SK-N-SH treated with all-trans-retinoic acid at 6 μM for 48 hours (cell line): Measurements from ENCODE around the gene ERVH48-1.

ENCODE experiments used
- ARNTL ChIP-seq: fragments of 450-650 bp; formaldehyde crosslinking; IDR thresholded peaks from 2 replicates; pipeline ENCODE4 v1.5.0; 2020; ENCODE audit warnings: low read depth, mild to moderate bottlenecking, moderate library complexity, borderline replicate concordance
- ESRRG ChIP-seq: fragments of 250-450 bp; sonication (Bioruptor Pico); IDR thresholded peaks from 2 replicates; pipeline ENCODE4 v1.6.1; 2021; ENCODE audit warnings: mild to moderate bottlenecking
- OSR1 ChIP-seq: fragments of 250-450 bp; sonication (Bioruptor Pico); IDR thresholded peaks from 2 replicates; pipeline ENCODE4 v1.8.0; 2022; ENCODE audit warnings: moderate library complexity, mild to moderate bottlenecking, inconsistent platforms
- RARB ChIP-seq: fragments of 250-450 bp; sonication (Bioruptor Pico); IDR thresholded peaks from 2 replicates; pipeline ENCODE4 v1.8.0; 2021; ENCODE audit warnings: mild to moderate bottlenecking, moderate library complexity
- TOX ChIP-seq: fragments of 250-450 bp; sonication (Bioruptor Pico); IDR thresholded peaks from 2 replicates; pipeline ENCODE4 v1.8.0; 2021; ENCODE audit warnings: mild to moderate bottlenecking, moderate library complexity, borderline replicate concordance
- ZFP3 ChIP-seq: fragments of 250-450 bp; sonication (Bioruptor Pico); IDR thresholded peaks from 2 replicates; pipeline ENCODE4 v1.5.0; 2020; ENCODE audit warnings: mild to moderate bottlenecking, moderate library complexity
- ZFP30 ChIP-seq: fragments of 450-650 bp; formaldehyde crosslinking; IDR thresholded peaks from 2 replicates; pipeline ENCODE4 v1.5.0; 2022; ENCODE audit warnings: mild to moderate bottlenecking, moderate library complexity
- ZNF70 ChIP-seq: fragments of 450-650 bp; formaldehyde crosslinking; IDR thresholded peaks from 2 replicates; pipeline ENCODE4 v1.5.0; 2020; ENCODE audit warnings: mild to moderate bottlenecking, moderate library complexity
- ZNF8 ChIP-seq: fragments of 450-650 bp; formaldehyde crosslinking; IDR thresholded peaks from 2 replicates; pipeline ENCODE4 v1.5.0; 2020; ENCODE audit warnings: mild to moderate bottlenecking, moderate library complexity
- TF ChIP-seq, protein P1 (sequence below): fragments of 250-450 bp; sonication (Bioruptor Pico); IDR thresholded peaks from 2 replicates; pipeline ENCODE4 v1.5.0; 2020; ENCODE audit warnings: mild to moderate bottlenecking, moderate library complexity
- TF ChIP-seq, protein P2 (sequence below): fragments of 250-450 bp; sonication (Bioruptor Pico); IDR thresholded peaks from 2 replicates; pipeline ENCODE4 v1.8.0; 2021; ENCODE audit warnings: low read depth, mild to moderate bottlenecking, moderate library complexity, borderline replicate concordance
- TF ChIP-seq, protein P3 (sequence below): fragments of 250-450 bp; sonication (Bioruptor Pico); IDR thresholded peaks from 2 replicates; pipeline ENCODE4 v1.8.0; 2020; ENCODE audit warnings: mild to moderate bottlenecking, moderate library complexity, borderline replicate concordance
- TF ChIP-seq, protein P4 (sequence below): fragments of 250-450 bp; sonication (Bioruptor Pico); IDR thresholded peaks from 2 replicates; pipeline ENCODE4 v1.5.1; 2020; ENCODE audit warnings: low read depth, mild to moderate bottlenecking, moderate library complexity

DNA sequence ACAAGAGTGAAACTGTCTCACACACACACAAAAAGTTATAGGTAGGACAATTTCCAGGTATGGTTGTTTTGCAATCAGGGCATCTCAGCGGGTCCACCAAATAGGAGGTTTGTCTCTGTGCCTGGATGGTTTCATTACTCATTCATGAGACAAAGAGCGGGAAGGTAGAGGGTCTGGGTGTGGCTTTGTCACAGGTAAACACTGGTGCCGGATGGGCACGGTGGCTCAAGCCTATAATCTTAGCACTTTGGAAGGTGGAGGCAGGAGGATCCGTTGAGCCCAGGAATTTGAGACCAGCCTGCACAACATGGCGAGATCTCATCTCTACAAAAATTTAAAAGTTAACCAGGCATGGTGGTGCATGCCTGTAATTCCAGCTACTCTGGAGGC, 16.3 kb upstream of the ERVH48-1 start:
- TF ChIP-seq, protein P1, sequence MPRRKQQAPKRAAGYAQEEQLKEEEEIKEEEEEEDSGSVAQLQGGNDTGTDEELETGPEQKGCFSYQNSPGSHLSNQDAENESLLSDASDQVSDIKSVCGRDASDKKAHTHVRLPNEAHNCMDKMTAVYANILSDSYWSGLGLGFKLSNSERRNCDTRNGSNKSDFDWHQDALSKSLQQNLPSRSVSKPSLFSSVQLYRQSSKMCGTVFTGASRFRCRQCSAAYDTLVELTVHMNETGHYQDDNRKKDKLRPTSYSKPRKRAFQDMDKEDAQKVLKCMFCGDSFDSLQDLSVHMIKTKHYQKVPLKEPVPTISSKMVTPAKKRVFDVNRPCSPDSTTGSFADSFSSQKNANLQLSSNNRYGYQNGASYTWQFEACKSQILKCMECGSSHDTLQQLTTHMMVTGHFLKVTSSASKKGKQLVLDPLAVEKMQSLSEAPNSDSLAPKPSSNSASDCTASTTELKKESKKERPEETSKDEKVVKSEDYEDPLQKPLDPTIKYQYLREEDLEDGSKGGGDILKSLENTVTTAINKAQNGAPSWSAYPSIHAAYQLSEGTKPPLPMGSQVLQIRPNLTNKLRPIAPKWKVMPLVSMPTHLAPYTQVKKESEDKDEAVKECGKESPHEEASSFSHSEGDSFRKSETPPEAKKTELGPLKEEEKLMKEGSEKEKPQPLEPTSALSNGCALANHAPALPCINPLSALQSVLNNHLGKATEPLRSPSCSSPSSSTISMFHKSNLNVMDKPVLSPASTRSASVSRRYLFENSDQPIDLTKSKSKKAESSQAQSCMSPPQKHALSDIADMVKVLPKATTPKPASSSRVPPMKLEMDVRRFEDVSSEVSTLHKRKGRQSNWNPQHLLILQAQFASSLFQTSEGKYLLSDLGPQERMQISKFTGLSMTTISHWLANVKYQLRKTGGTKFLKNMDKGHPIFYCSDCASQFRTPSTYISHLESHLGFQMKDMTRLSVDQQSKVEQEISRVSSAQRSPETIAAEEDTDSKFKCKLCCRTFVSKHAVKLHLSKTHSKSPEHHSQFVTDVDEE: no peak
- no peak for TF ChIP-seq ZNF70
- TF ChIP-seq, protein P2, sequence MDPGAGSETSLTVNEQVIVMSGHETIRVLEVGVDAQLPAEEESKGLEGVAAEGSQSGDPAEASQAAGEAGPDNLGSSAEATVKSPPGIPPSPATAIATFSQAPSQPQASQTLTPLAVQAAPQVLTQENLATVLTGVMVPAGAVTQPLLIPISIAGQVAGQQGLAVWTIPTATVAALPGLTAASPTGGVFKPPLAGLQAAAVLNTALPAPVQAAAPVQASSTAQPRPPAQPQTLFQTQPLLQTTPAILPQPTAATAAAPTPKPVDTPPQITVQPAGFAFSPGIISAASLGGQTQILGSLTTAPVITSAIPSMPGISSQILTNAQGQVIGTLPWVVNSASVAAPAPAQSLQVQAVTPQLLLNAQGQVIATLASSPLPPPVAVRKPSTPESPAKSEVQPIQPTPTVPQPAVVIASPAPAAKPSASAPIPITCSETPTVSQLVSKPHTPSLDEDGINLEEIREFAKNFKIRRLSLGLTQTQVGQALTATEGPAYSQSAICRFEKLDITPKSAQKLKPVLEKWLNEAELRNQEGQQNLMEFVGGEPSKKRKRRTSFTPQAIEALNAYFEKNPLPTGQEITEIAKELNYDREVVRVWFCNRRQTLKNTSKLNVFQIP (CRISPR knock-in tag): no peak
- TF ChIP-seq OSR1 (CRISPR knock-in tag): no peak
- no peak for TF ChIP-seq ZNF8 (CRISPR knock-in tag)
- no peak for TF ChIP-seq ARNTL
- TF ChIP-seq, protein P3, sequence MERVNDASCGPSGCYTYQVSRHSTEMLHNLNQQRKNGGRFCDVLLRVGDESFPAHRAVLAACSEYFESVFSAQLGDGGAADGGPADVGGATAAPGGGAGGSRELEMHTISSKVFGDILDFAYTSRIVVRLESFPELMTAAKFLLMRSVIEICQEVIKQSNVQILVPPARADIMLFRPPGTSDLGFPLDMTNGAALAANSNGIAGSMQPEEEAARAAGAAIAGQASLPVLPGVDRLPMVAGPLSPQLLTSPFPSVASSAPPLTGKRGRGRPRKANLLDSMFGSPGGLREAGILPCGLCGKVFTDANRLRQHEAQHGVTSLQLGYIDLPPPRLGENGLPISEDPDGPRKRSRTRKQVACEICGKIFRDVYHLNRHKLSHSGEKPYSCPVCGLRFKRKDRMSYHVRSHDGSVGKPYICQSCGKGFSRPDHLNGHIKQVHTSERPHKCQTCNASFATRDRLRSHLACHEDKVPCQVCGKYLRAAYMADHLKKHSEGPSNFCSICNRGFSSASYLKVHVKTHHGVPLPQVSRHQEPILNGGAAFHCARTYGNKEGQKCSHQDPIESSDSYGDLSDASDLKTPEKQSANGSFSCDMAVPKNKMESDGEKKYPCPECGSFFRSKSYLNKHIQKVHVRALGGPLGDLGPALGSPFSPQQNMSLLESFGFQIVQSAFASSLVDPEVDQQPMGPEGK (CRISPR knock-in tag): no peak
- no peak for TF ChIP-seq ESRRG (CRISPR knock-in tag)
- no peak for TF ChIP-seq RARB (CRISPR knock-in tag)
- TF ChIP-seq ZFP3 (CRISPR knock-in tag): no peak
- TF ChIP-seq, protein P4, sequence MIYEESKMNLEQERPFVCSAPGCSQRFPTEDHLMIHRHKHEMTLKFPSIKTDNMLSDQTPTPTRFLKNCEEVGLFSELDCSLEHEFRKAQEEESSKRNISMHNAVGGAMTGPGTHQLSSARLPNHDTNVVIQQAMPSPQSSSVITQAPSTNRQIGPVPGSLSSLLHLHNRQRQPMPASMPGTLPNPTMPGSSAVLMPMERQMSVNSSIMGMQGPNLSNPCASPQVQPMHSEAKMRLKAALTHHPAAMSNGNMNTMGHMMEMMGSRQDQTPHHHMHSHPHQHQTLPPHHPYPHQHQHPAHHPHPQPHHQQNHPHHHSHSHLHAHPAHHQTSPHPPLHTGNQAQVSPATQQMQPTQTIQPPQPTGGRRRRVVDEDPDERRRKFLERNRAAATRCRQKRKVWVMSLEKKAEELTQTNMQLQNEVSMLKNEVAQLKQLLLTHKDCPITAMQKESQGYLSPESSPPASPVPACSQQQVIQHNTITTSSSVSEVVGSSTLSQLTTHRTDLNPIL (CRISPR knock-in tag): no peak
- TF ChIP-seq TOX: no peak
- TF ChIP-seq ZFP30: no peak
